ENCODE data around the gene WNT7B.

WNT7B gene

GRCh38 chr22:46010951-46011626 lies 34.1 kb upstream of the WNT7B start:
- TF ChIP-seq, protein P1, sequence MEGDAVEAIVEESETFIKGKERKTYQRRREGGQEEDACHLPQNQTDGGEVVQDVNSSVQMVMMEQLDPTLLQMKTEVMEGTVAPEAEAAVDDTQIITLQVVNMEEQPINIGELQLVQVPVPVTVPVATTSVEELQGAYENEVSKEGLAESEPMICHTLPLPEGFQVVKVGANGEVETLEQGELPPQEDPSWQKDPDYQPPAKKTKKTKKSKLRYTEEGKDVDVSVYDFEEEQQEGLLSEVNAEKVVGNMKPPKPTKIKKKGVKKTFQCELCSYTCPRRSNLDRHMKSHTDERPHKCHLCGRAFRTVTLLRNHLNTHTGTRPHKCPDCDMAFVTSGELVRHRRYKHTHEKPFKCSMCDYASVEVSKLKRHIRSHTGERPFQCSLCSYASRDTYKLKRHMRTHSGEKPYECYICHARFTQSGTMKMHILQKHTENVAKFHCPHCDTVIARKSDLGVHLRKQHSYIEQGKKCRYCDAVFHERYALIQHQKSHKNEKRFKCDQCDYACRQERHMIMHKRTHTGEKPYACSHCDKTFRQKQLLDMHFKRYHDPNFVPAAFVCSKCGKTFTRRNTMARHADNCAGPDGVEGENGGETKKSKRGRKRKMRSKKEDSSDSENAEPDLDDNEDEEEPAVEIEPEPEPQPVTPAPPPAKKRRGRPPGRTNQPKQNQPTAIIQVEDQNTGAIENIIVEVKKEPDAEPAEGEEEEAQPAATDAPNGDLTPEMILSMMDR (IDR thresholded peaks at IDR 0.05), result no peak

DNA sequence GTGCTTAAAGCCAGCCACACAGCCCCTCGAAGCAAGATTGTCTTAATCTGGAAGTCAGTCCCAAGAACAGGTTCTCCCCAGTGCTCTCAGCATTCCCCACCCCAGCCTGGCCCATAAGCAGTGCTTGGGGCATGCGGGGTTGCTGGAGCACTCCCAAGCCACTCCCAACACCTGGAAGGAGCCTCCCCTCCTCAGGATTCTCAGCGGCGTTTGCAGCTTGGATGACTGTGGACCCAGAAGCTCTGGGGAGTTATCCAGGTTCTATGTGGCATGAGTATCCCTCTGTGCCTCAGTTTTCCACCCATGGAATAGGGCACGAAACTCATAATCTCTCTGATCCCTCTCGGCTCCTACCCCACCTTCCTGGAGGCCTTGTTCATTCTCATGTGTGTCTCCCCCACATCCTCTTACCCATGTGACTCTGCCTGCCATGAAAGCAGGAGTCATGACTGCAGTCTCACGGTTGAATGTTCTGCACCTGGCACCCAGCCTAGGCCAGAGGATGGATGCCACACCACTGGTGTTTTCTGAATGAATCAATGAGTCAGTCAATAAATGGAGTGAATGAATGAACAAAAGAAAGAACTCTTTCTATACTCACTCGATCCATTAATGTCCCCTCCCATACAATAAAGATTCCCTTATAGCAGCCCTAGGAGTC lies 33.4 kb upstream of the WNT7B start:
- TF ChIP-seq, protein P1 (IDR thresholded peaks at IDR 0.05), result no peak

- TF ChIP-seq, protein P1 (IDR thresholded peaks at IDR 0.05), result no peak
Measured at GRCh38 chr22:46009730-46010129, 32.8 kb upstream of the WNT7B start.

- TF ChIP-seq, protein P1 (IDR thresholded peaks at IDR 0.05), result no peak
Measured at GRCh38 chr22:46008836-46009596, 32.1 kb upstream of the WNT7B start.

GRCh38 chr22:46008291-46008690 lies 31.3 kb upstream of the WNT7B start:
- TF ChIP-seq, protein P1 (IDR thresholded peaks at IDR 0.05), result no peak

DNA sequence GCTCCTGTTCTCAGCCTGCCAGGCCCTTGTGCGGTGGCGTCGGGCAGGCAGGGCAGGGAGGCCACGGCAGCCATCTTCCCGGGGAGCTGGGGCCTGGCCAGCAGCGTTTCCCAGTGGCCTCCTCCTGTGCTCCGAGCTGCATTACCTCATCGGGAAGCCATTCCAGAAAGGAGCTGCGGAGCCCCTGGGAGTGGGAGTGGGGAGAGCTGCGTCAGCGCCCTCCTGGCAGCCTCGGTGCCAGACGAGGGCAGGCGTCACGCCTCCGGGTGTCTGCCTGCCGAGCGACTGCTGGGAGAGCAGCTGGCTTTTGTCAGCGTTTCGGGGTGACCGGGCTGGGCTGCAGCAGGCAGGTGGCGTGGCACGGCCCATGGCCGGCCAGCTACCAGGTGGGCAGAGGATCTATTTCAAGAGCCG lies 30.9 kb upstream of the WNT7B start:
- TF ChIP-seq, protein P1 (IDR thresholded peaks at IDR 0.05), result no peak

GRCh38 chr22:46007003-46007847 lies 30.3 kb upstream of the WNT7B start:
- TF ChIP-seq, protein P1 (IDR thresholded peaks at IDR 0.05), result no peak

Data from LNCAP (cell line).